Subcutaneous adipose tissue (tissue), 4 donors: ENCODE measurements around the gene STING1. TPM values are rescaled to one million over a fixed set of nuclear protein-coding genes. Genes with fewer than 3 reads are reported as not detected.

ENCODE experiments used
- small RNA-seq: library from RNA; depleted of rRNA; stranded (forward); fragments of <200 nt; gene quantifications from one replicate; pipeline ENCODE3, GENCODE V24; 2016
- total RNA-seq, 4 donors: library from RNA; depleted of rRNA; stranded (reverse); fragments of >200 nt; gene quantifications; one replicate each; pipeline ENCODE4 v1.1.0, GENCODE V29; 2016

The STING1 gene
- total RNA-seq, 4 donors from 2014 or later, result 17.6 to 42.8 (median 31.8) TPM

Small RNAs within 50 kb of the gene (small RNA-seq; reads per million reads assigned to genes)
- gene RNU5B-4P, result not detected

Other genes with a start within 250 kb of the STING1 start
- gene MATR3, start 189.0 kb downstream of the STING1 start, total RNA-seq, result 100 to 1,000 TPM; 220 to 244 (median 234) TPM
- gene PAIP2, start 140.9 kb downstream of the STING1 start, total RNA-seq, result 100 to 1,000 TPM in 1 of 4 donors, 10 to 100 TPM in 3; 84.3 to 124 (median 87.2) TPM
- not detected for gene SLC23A1, start 99.5 kb downstream of the STING1 start, total RNA-seq
- gene MZB1, start 92.8 kb downstream of the STING1 start, total RNA-seq, result 1 to 10 TPM in 1 of 4 donors, not detected in 3; 2.1 TPM
- gene PROB1, start 87.7 kb downstream of the STING1 start, total RNA-seq, result under 1 TPM; 0.16 to 0.75 (median 0.28) TPM
- gene SPATA24, start 78.7 kb downstream of the STING1 start, total RNA-seq, result 1 to 10 TPM in 1 of 4 donors, under 1 TPM in 1, not detected in 2; 0.85 to 2.2 TPM
- gene DNAJC18, start 43.2 kb downstream of the STING1 start, total RNA-seq, result 1 to 10 TPM; 3.8 to 9.0 (median 4.4) TPM
- gene ECSCR, start 20.0 kb downstream of the STING1 start, total RNA-seq, result 10 to 100 TPM; 10.0 to 25.4 (median 19.0) TPM
- gene SMIM33, start 11.8 kb downstream of the STING1 start, total RNA-seq, result not detected
- gene UBE2D2, start 78.6 kb upstream of the STING1 start, total RNA-seq, result 10 to 100 TPM; 55.9 to 63.7 (median 58.5) TPM
- gene CXXC5, start 165.6 kb upstream of the STING1 start, total RNA-seq, result 10 to 100 TPM; 19.1 to 68.4 (median 45.7) TPM